ENCODE results near the gene BPIFA2. TPM values are rescaled to one million over a fixed set of nuclear protein-coding genes. Genes with fewer than 3 reads are reported as not detected.

Gene BPIFA2
- 0.09 TPM in 1 of 5 replicates, not detected in the others for total RNA-seq (2022; extraction: Qiagen RNA extraction)

GRCh38 chr20:33167859-33168258, at the start of gene BPIFA2:
Gene BPIFA2 (plus strand): TSS chr20:33168159. CDS start chr20:33169146, 987 bp downstream.

GRCh38 chr20:33217052-33217451, 49.1 kb downstream of the BPIFA2 start, which contains the start of gene BPIFA3:
Gene BPIFA3 (plus strand): TSS chr20:33217352. CDS start chr20:33217537, 185 bp downstream.

Other genes with a start within 250 kb of the BPIFA2 start
- not detected in 5 replicates for gene SUN5, start 163.7 kb upstream of the BPIFA2 start, total RNA-seq (2022; extraction: Qiagen RNA extraction)
- not detected in 5 replicates for gene BPIFB2, start 160.5 kb upstream of the BPIFA2 start, total RNA-seq (2022; extraction: Qiagen RNA extraction)
- not detected in 5 replicates for gene BPIFB6, start 136.5 kb upstream of the BPIFA2 start, total RNA-seq (2022; extraction: Qiagen RNA extraction)
- gene BPIFB3, start 114.3 kb upstream of the BPIFA2 start, total RNA-seq (2022; extraction: Qiagen RNA extraction) = not detected in 5 replicates
- gene BPIFB4, start 88.5 kb upstream of the BPIFA2 start, total RNA-seq (2022; extraction: Qiagen RNA extraction) = not detected in 5 replicates
- gene BPIFA3, start 49.2 kb downstream of the BPIFA2 start, total RNA-seq (2022; extraction: Qiagen RNA extraction) = not detected in 5 replicates
- gene BPIFA1, start 67.8 kb downstream of the BPIFA2 start, total RNA-seq (2022; extraction: Qiagen RNA extraction) = not detected in 5 replicates
- gene BPIFB1, start 115.1 kb downstream of the BPIFA2 start, total RNA-seq (2022; extraction: Qiagen RNA extraction) = 0.07 to 0.22 TPM (median 0.14 TPM) in 3 of 5 replicates, not detected in the others
- gene CDK5RAP1, start 233.4 kb downstream of the BPIFA2 start, total RNA-seq (2022; extraction: Qiagen RNA extraction) = 30.3 to 33.8 TPM (median 32.4 TPM) in 5 replicates